ENCODE measurements around the gene IGSF5.

Gene IGSF5

GRCh38 chr21:39776589-39776988, 31.6 kb downstream of the IGSF5 start:
- Histone ChIP-seq H3K4me3 (ENCODE audit: low read depth, low read length) (no peak overlapping the region), H3K4me2 (ENCODE audit: low read length) (no peak overlapping the region), H3K9me3 (ENCODE audit: insufficient read depth, low read depth, low read length) (no peaks in the 10 kb centered on the region), H4K8ac (ENCODE audit: low read depth, low read length) (no peak overlapping the region), H2BK12ac (ENCODE audit: low read length) (no peak overlapping the region), H3K4me1 (ENCODE audit: control insufficient read depth in 1 of 2, insufficient read depth in 2 of 2, low read length in 2 of 2) (peaks cover 0 to 11% of the 10 kb centered on the region in 2 experiments), H3K14ac (ENCODE audit: low read length) (no peak overlapping the region), H2BK120ac (ENCODE audit: insufficient read depth, low read length, poor library complexity) (no peak overlapping the region), H2BK5ac (ENCODE audit: low read depth, low read length, poor library complexity) (no peak overlapping the region), H4K12ac (ENCODE audit: low read depth, low read length) (no peak overlapping the region), H3K79me2 (ENCODE audit: control insufficient read depth, insufficient read depth, low read length, poor library complexity) (no peaks in the 10 kb centered on the region), H3K9ac (ENCODE audit: low read length) (no peak overlapping the region), H3K36me3 (ENCODE audit: control insufficient read depth in 1 of 2, insufficient read depth in 2 of 2, low read length in 2 of 2) (no peaks in the 10 kb centered on the region), H3K79me1 (ENCODE audit: low read length) (peaks cover 1% of the 10 kb centered on the region), H3K18ac (ENCODE audit: low read length) (no peak overlapping the region), H3K23ac (ENCODE audit: low read length) (no peak overlapping the region), H2AFZ (ENCODE audit: insufficient read depth, low read length, poor library complexity) (no peak overlapping the region), H4K91ac (ENCODE audit: low read depth, low read length) (no peak overlapping the region), H3K27ac (ENCODE audit: low read depth, low read length) (peak overlapping the region; percentile 3), H3K27me3 (ENCODE audit: insufficient read depth, low read length) (no peaks in the 10 kb centered on the region), H3K4ac (ENCODE audit: low read depth, low read length) (no peak overlapping the region), H2AK5ac (ENCODE audit: low read length) (no peak overlapping the region)
- DNase-seq, result peak in 1 of 2 donors; percentile 34
- no CpG with 5 or more reads among the region's 3 CpGs for WGBS (ENCODE audit: extremely low coverage, insufficient coverage, insufficient read length)

- Histone ChIP-seq H2BK120ac (ENCODE audit: insufficient read depth, low read length, poor library complexity) (no peak overlapping the region), H3K23ac (ENCODE audit: low read length) (no peak overlapping the region), H3K9me3 (ENCODE audit: insufficient read depth, low read depth, low read length) (no peaks in the 10 kb centered on the region), H3K4me1 (ENCODE audit: control insufficient read depth in 1 of 2, insufficient read depth in 2 of 2, low read length in 2 of 2) (peaks cover 0 to 6% of the 10 kb centered on the region in 2 experiments), H4K12ac (ENCODE audit: low read depth, low read length) (no peak overlapping the region), H3K79me1 (ENCODE audit: low read length) (no peaks in the 10 kb centered on the region), H4K91ac (ENCODE audit: low read depth, low read length) (no peak overlapping the region), H3K4ac (ENCODE audit: low read depth, low read length) (no peak overlapping the region), H3K14ac (ENCODE audit: low read length) (no peak overlapping the region), H2AFZ (ENCODE audit: insufficient read depth, low read length, poor library complexity) (no peak overlapping the region), H3K4me3 (ENCODE audit: low read depth, low read length) (no peak overlapping the region), H2BK5ac (ENCODE audit: low read depth, low read length, poor library complexity) (no peak overlapping the region), H3K18ac (ENCODE audit: low read length) (no peak overlapping the region), H3K4me2 (ENCODE audit: low read length) (no peak overlapping the region), H3K27me3 (ENCODE audit: insufficient read depth, low read length) (no peaks in the 10 kb centered on the region), H2AK5ac (ENCODE audit: low read length) (no peak overlapping the region), H4K8ac (ENCODE audit: low read depth, low read length) (no peak overlapping the region), H2BK12ac (ENCODE audit: low read length) (no peak overlapping the region), H3K27ac (ENCODE audit: low read depth, low read length) (no peak overlapping the region), H3K79me2 (ENCODE audit: control insufficient read depth, insufficient read depth, low read length, poor library complexity) (no peaks in the 10 kb centered on the region), H3K36me3 (ENCODE audit: control insufficient read depth in 1 of 2, insufficient read depth in 2 of 2, low read length in 2 of 2) (no peaks in the 10 kb centered on the region), H3K9ac (ENCODE audit: low read length) (no peak overlapping the region)
- no CpG with 5 or more reads among the region's 3 CpGs for WGBS (ENCODE audit: extremely low coverage, insufficient coverage, insufficient read length)
- DNase-seq, result peak; percentile 89 to 98
Observed at GRCh38 chr21:39781331-39781730, 36.3 kb downstream of the IGSF5 start.

- Histone ChIP-seq H3K4ac (ENCODE audit: low read depth, low read length) (no peak overlapping the region), H4K12ac (ENCODE audit: low read depth, low read length) (no peak overlapping the region), H3K4me2 (ENCODE audit: low read length) (no peak overlapping the region), H3K23ac (ENCODE audit: low read length) (no peak overlapping the region), H3K14ac (ENCODE audit: low read length) (no peak overlapping the region), H4K91ac (ENCODE audit: low read depth, low read length) (no peak overlapping the region), H3K4me3 (ENCODE audit: low read depth, low read length) (no peak overlapping the region), H4K8ac (ENCODE audit: low read depth, low read length) (no peak overlapping the region), H2BK120ac (ENCODE audit: insufficient read depth, low read length, poor library complexity) (no peak overlapping the region), H3K9me3 (ENCODE audit: insufficient read depth, low read depth, low read length) (peaks cover 6% of the 10 kb centered on the region), H3K18ac (ENCODE audit: low read length) (no peak overlapping the region), H3K9ac (ENCODE audit: low read length) (no peak overlapping the region), H2BK5ac (ENCODE audit: low read depth, low read length, poor library complexity) (no peak overlapping the region), H3K79me2 (ENCODE audit: control insufficient read depth, insufficient read depth, low read length, poor library complexity) (no peaks in the 10 kb centered on the region), H3K79me1 (ENCODE audit: low read length) (peaks cover 3% of the 10 kb centered on the region), H2AK5ac (ENCODE audit: low read length) (no peak overlapping the region), H3K36me3 (ENCODE audit: control insufficient read depth in 1 of 2, insufficient read depth in 2 of 2, low read length in 2 of 2) (peaks cover 0 to 2% of the 10 kb centered on the region in 2 experiments), H3K27me3 (ENCODE audit: insufficient read depth, low read length) (no peaks in the 10 kb centered on the region), H3K4me1 (ENCODE audit: control insufficient read depth in 1 of 2, insufficient read depth in 2 of 2, low read length in 2 of 2) (peaks cover 6% of the 10 kb centered on the region in 2 experiments), H2AFZ (ENCODE audit: insufficient read depth, low read length, poor library complexity) (no peak overlapping the region), H2BK12ac (ENCODE audit: low read length) (no peak overlapping the region), H3K27ac (ENCODE audit: low read depth, low read length) (peak overlapping the region; percentile 52)
- WGBS (ENCODE audit: extremely low coverage, insufficient coverage, insufficient read length), result no CpG with 5 or more reads among the region's 9 CpGs
- peak; percentile 95 to 96 for DNase-seq
Observed at GRCh38 chr21:39788383-39788782, 43.4 kb downstream of the IGSF5 start.

- no peak overlapping the region for H2BK120ac ChIP-seq (ENCODE audit: insufficient read depth, low read length, poor library complexity)
- H4K8ac ChIP-seq (ENCODE audit: low read depth, low read length), result no peak overlapping the region
- no peak overlapping the region for H2AFZ ChIP-seq (ENCODE audit: insufficient read depth, low read length, poor library complexity)
- no peak overlapping the region for H3K18ac ChIP-seq (ENCODE audit: low read length)
- no peaks in the 10 kb centered on the region for H3K79me2 ChIP-seq (ENCODE audit: control insufficient read depth, insufficient read depth, low read length, poor library complexity)
- no peak overlapping the region for H3K4ac ChIP-seq (ENCODE audit: low read depth, low read length)
- H3K36me3 ChIP-seq (ENCODE audit: control insufficient read depth in 1 of 2, insufficient read depth in 2 of 2, low read length in 2 of 2), result peaks cover 0 to 2% of the 10 kb centered on the region in 2 experiments
- H3K27me3 ChIP-seq (ENCODE audit: insufficient read depth, low read length), result no peaks in the 10 kb centered on the region
- WGBS (ENCODE audit: extremely low coverage, insufficient coverage, insufficient read length), result no CpG with 5 or more reads among the region's 8 CpGs
- H2BK12ac ChIP-seq (ENCODE audit: low read length), result no peak overlapping the region
- H3K4me1 ChIP-seq (ENCODE audit: control insufficient read depth in 1 of 2, insufficient read depth in 2 of 2, low read length in 2 of 2), result no peaks in the 10 kb centered on the region
- H2BK5ac ChIP-seq (ENCODE audit: low read depth, low read length, poor library complexity), result no peak overlapping the region
- no peaks in the 10 kb centered on the region for H3K79me1 ChIP-seq (ENCODE audit: low read length)
- H3K23ac ChIP-seq (ENCODE audit: low read length), result no peak overlapping the region
- H3K14ac ChIP-seq (ENCODE audit: low read length), result no peak overlapping the region
- peaks cover 4% of the 10 kb centered on the region for H3K9me3 ChIP-seq (ENCODE audit: insufficient read depth, low read depth, low read length)
- H3K9ac ChIP-seq (ENCODE audit: low read length), result no peak overlapping the region
- H3K4me2 ChIP-seq (ENCODE audit: low read length), result no peak overlapping the region
- H3K27ac ChIP-seq (ENCODE audit: low read depth, low read length), result no peak overlapping the region
- DNase-seq, result no peak
- H4K91ac ChIP-seq (ENCODE audit: low read depth, low read length), result no peak overlapping the region
- H3K4me3 ChIP-seq (ENCODE audit: low read depth, low read length), result no peak overlapping the region
- no peak overlapping the region for H4K12ac ChIP-seq (ENCODE audit: low read depth, low read length)
- no peak overlapping the region for H2AK5ac ChIP-seq (ENCODE audit: low read length)
Observed at GRCh38 chr21:39796466-39796865, 51.5 kb downstream of the IGSF5 start.

All from trophoblast cell (in vitro differentiated cells and primary cell).